Thymus (tissue), 11 donors: ENCODE data around the gene PRKAG3. TPM values are rescaled to one million over a fixed set of nuclear protein-coding genes. Genes with fewer than 3 reads are reported as not detected.
A peak's percentile ranks its signal among the peaks of the same experiment; 100 is the strongest.

Experiments
- DNase-seq, 9 donors: peaks; one replicate each; pipeline ENCODE4 v3.0.0-alpha.2; 2013; ENCODE audit warnings: low spot score in 9 of 9, low read depth in 6 of 9, missing footprints in 1 of 9
- H3K27ac ChIP-seq, 2 donors: one replicate each; pipeline ENCODE4 v1.5.1; 2013; ENCODE audit warnings: control low read depth in 1 of 2, low read depth in 1 of 2, low read length in 1 of 2, mild to moderate bottlenecking in 1 of 2, moderate library complexity in 1 of 2
- H3K27me3 ChIP-seq, 2 donors: one replicate each; pipeline ENCODE4 v1.5.1; 2013; ENCODE audit warnings: low read length in 1 of 2; ENCODE audit not compliant: control insufficient read depth in 2 of 2, insufficient read depth in 1 of 2
- H3K36me3 ChIP-seq, 2 donors: one replicate each; pipeline ENCODE4 v1.5.1; 2013; ENCODE audit warnings: low read length in 1 of 2, mild to moderate bottlenecking in 1 of 2, moderate library complexity in 1 of 2; ENCODE audit not compliant: control insufficient read depth in 2 of 2, insufficient read depth in 2 of 2
- H3K4me1 ChIP-seq, 2 donors: one replicate each; pipeline ENCODE4 v1.5.1; 2013; ENCODE audit warnings: low read length in 2 of 2; ENCODE audit not compliant: control insufficient read depth in 2 of 2, insufficient read depth in 2 of 2
- H3K4me3 ChIP-seq, 2 donors: one replicate each; pipeline ENCODE4 v1.5.1; 2013; ENCODE audit warnings: low read length in 2 of 2, control low read depth in 1 of 2, mild to moderate bottlenecking in 1 of 2
- H3K9me3 ChIP-seq, 2 donors: one replicate each; pipeline ENCODE4 v1.5.1; 2013; ENCODE audit warnings: low read length in 1 of 2, mild to moderate bottlenecking in 1 of 2; ENCODE audit not compliant: control insufficient read depth in 2 of 2, insufficient read depth in 1 of 2
- WGBS: extraction: QIAGEN DNeasy Blood & Tissue Kit; methylation state at CpG from one replicate; pipeline ENCODE4 v1.1.7; 2013; 5-methylcytosine and 5-hydroxymethylcytosine counted together
- polyA plus RNA-seq: library from polyadenylated mRNA; stranded (reverse); fragments of 200-250 nt; gene quantifications from one replicate; pipeline ENCODE4 v1.2.3, GENCODE V29; 2013
- total RNA-seq: library from RNA; stranded (reverse); fragments of 120-200 nt; gene quantifications from one replicate; pipeline ENCODE4 v1.2.4, GENCODE V29; 2013
- donor health status: healthy.

The PRKAG3 gene
- total and polyA plus RNA-seq, 2 donors: 0.07 TPM; not detected in 1

DNA sequence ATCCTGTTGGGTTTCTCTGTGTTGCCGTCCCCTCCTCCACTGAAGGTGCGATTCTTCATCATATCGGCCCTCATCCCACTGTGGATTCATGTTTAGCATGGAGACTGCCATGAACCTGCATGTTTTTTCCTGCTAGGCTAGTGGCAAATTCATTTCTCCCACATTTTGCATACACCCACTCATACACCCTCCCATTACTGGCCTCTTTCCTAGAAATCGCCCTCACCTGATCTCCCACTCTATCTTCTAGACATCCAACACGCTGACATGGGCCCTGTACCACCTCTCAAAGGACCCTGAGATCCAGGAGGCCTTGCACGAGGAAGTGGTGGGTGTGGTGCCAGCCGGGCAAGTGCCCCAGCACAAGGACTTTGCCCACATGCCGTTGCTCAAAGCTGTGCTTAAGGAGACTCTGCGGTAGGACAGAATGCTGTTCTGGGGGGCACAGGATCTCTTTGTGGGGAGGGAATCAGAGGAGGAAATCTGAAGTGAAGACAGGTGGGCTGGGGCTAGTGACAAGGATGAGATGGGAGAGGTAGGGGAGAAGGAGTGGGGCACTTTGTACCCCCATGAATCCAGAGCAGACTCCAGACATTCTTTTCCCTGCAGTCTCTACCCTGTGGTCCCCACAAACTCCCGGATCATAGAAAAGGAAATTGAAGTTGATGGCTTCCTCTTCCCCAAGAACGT is 17.7 kb downstream of the PRKAG3 start:
- Histone ChIP-seq H3K4me3 (no peak overlapping the region), H3K9me3 (no peaks in the 10 kb centered on the region), H3K36me3 (no peaks in the 10 kb centered on the region), H3K27me3 (peaks cover 0 to 7% of the 10 kb centered on the region in 2 donors), H3K4me1 (no peaks in the 10 kb centered on the region), H3K27ac (no peak overlapping the region)
- DNase-seq: no peak
- 71% methylated on average over 11 of the region's 11 CpGs for WGBS

DNA sequence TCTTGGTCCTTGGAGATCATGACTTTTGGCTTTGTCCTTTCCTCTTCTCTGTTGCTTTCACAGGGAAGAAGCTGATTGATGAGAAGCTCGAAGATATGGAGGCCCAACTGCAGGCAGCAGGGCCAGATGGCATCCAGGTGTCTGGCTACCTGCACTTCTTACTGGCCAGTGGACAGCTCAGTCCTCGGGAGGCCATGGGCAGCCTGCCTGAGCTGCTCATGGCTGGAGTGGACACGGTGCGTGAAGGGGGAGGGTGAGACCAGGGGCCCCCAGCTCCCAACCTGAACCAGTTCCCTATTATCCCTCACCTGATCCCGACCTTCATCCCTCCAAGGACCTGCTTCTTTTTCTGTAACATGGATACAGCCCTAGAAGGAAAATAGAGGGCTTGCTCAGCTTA is 18.7 kb downstream of the PRKAG3 start:
- H3K9me3 ChIP-seq: no peaks in the 10 kb centered on the region
- H3K27ac ChIP-seq: no peak overlapping the region
- no peaks in the 10 kb centered on the region for H3K36me3 ChIP-seq
- H3K27me3 ChIP-seq: peaks cover 0 to 7% of the 10 kb centered on the region in 2 donors
- 87% methylated on average over 5 of the region's 5 CpGs for WGBS
- H3K4me3 ChIP-seq: no peak overlapping the region
- DNase-seq: no peak
- no peaks in the 10 kb centered on the region for H3K4me1 ChIP-seq

DNA sequence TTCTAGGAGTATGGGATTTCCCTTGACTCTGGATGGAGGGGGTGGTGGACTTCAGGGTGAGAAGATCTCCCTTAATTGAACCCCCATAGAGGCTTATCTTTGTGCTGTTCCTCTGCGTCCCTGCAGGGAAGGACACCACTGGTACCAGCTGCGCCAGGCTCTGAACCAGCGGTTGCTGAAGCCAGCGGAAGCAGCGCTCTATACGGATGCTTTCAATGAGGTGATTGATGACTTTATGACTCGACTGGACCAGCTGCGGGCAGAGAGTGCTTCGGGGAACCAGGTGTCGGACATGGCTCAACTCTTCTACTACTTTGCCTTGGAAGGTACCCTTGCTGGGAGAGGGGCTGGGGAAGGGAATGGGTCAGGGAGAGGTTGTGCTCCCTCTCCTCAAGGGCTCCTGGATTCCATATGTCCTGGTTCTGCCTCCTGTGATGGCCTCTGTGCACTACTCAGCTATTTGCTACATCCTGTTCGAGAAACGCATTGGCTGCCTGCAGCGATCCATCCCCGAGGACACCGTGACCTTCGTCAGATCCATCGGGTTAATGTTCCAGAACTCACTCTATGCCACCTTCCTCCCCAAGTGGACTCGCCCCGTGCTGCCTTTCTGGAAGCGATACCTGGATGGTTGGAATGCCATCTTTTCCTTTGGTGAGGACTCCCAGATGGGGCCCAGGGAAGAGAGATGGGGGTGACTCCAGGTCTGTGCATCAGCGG is 19.3 kb downstream of the PRKAG3 start:
- no peaks in the 10 kb centered on the region for H3K9me3 ChIP-seq
- no peak for DNase-seq
- no peaks in the 10 kb centered on the region for H3K4me1 ChIP-seq
- no peak overlapping the region for H3K27ac ChIP-seq
- no peaks in the 10 kb centered on the region for H3K36me3 ChIP-seq
- no peak overlapping the region for H3K4me3 ChIP-seq
- WGBS: 96% methylated on average over 21 of the region's 21 CpGs
- H3K27me3 ChIP-seq: peaks cover 0 to 5% of the 10 kb centered on the region in 2 donors

DNA sequence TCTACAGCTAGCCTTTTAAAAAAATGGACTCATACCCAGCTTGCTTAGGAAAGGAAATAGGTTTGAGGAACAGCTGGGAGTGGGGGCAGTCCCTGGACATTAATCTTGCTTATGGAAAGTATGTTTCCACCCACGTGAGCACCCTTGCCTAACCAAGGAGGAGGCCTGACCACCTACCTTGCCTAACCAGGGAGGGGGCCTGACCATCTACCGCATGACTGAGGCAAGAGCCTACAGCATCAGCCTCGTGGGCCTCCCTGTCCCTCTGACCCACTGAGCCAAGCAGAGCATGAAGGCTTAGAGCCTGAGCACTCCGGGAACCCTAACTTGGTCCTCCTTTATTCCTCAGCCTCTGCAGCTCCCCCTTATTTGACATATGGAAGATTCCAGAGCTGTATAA is 20.2 kb downstream of the PRKAG3 start:
- Histone ChIP-seq H3K27ac (no peak overlapping the region), H3K36me3 (no peaks in the 10 kb centered on the region), H3K4me1 (no peaks in the 10 kb centered on the region), H3K4me3 (no peak overlapping the region), H3K27me3 (peaks cover 0 to 6% of the 10 kb centered on the region in 2 donors), H3K9me3 (no peaks in the 10 kb centered on the region)
- WGBS: 72% methylated on average over 4 of the region's 4 CpGs
- DNase-seq: no peak

DNA sequence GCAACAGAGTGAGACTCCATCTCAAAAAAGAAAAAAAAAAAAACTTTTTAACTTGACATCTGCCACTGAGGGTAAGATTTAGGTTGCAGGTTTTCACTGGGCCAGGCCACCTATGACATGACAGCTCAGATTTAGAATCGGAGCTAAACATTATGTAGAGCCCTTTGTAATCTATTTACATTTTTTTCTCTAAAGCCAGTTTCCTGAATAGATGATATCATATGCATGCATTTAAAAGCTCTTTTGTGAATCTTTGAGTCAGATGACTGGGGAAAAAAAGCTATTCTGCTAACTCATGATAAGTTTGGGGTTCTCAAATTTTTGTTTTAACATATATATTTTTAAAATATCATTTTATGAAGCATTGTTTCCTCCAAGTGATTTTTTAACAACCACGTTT is 21.3 kb downstream of the PRKAG3 start:
- 62% methylated on average over 2 of the region's 2 CpGs for WGBS
- no peaks in the 10 kb centered on the region for H3K9me3 ChIP-seq
- DNase-seq: no peak
- H3K4me1 ChIP-seq: no peaks in the 10 kb centered on the region
- no peak overlapping the region for H3K27ac ChIP-seq
- peaks cover 0 to 12% of the 10 kb centered on the region in 2 donors for H3K27me3 ChIP-seq
- no peak overlapping the region for H3K4me3 ChIP-seq
- H3K36me3 ChIP-seq: no peaks in the 10 kb centered on the region

DNA sequence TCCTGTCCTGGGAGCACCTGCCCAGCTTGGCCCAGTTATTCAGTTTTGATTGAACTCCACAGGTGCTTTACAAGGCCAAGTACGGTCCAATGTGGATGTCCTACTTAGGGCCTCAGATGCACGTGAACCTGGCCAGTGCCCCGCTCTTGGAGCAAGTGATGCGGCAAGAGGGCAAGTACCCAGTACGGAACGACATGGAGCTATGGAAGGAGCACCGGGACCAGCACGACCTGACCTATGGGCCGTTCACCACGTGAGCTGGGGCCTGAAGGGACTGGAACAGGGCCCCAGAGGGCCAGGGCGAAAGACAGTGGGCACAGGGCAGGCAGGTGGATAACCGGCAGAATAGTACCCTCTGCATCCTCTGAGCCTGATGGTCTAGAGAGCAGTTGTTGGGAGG is 22.1 kb downstream of the PRKAG3 start:
- Histone ChIP-seq H3K4me3 (no peak overlapping the region), H3K27ac (no peak overlapping the region), H3K4me1 (no peaks in the 10 kb centered on the region), H3K36me3 (no peaks in the 10 kb centered on the region), H3K27me3 (peaks cover 0 to 11% of the 10 kb centered on the region in 2 donors), H3K9me3 (peaks cover 0 to 2% of the 10 kb centered on the region in 2 donors)
- WGBS: 91% methylated on average over 12 of the region's 12 CpGs
- DNase-seq: no peak

DNA sequence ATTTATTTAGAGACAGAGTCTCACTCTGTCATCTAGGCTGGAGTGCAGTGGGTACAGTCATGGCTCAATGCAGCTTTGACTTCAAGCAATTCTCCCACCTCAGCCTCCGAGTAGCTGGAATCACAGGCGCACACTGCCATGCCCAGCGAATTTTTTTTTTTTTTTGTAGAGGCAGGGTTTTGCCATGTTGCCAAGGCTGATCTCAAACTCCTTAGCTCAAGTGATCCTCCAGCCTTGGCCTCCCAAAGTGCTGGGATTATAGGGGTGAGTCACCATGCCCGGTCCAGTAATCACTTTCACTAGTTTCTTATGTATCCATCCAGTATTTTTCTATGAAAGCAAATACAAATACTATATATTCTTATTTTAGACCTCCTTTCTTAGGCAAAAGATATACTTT is 24.0 kb downstream of the PRKAG3 start:
- no peak for DNase-seq
- no peak overlapping the region for H3K4me3 ChIP-seq
- peaks cover 0 to 2% of the 10 kb centered on the region in 2 donors for H3K9me3 ChIP-seq
- H3K27ac ChIP-seq: no peak overlapping the region
- H3K4me1 ChIP-seq: no peaks in the 10 kb centered on the region
- peaks cover 0 to 12% of the 10 kb centered on the region in 2 donors for H3K27me3 ChIP-seq
- no peaks in the 10 kb centered on the region for H3K36me3 ChIP-seq
- WGBS: 94% methylated on average over 4 of the region's 4 CpGs

DNA sequence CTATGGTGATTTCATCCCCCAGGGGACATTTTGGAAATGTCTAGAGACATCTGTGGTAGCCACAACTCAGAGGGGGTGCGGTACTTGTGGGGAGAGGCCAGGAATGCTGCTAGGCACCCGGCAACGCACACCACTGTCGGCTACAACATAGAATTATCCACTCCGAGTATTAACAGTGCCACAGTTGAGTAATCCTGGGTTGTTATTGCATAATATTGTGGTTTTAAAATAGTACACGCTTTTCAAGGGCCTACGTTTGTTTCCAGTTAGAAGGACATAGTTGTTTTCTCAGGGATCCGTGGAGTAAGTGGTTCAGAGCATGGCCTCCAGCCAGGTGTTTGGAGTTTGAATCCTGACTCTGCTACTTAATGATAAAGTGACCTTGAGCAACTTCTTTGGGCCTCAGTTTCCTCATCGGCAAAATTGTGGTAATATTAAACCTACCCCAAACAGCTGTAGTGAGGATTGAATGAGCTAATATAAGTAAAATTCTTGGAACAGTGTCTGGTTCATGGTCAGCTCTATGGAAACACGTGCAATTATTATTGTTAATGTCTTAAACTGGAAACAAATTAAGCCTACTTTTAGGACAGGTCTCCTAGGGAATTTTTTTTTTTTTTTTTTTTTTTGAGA is 25.1 kb downstream of the PRKAG3 start:
- Histone ChIP-seq H3K27ac (peak overlapping the region; percentile 72 to 81), H3K27me3 (peaks cover 0 to 16% of the 10 kb centered on the region in 2 donors), H3K9me3 (peaks cover 0 to 2% of the 10 kb centered on the region in 2 donors), H3K36me3 (no peaks in the 10 kb centered on the region), H3K4me3 (no peak overlapping the region), H3K4me1 (no peaks in the 10 kb centered on the region)
- 38% methylated on average over 10 of the region's 10 CpGs for WGBS
- peak in 1 of 9 donors; percentile 20 for DNase-seq

DNA sequence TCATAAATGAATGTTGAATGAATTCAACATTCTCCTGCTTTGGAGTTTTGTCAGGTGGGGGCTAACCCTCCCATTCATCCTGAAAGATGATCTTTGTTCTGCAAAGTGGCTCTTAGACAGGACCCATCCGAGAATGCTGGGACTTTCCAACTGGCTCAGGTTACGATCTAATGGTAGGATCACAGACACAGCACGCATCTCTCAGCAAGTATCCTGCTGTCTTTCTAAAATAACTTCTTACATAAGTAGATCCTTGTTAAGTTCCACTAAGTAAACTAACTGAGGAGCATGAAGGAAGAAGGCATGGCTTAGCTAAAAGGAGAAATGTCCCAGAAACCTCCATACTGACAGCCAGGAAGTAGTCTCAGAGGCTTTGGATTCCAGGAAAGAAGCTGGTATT is 26.0 kb downstream of the PRKAG3 start:
- H3K4me3 ChIP-seq: no peak overlapping the region
- peaks cover 0 to 16% of the 10 kb centered on the region in 2 donors for H3K27me3 ChIP-seq
- no peaks in the 10 kb centered on the region for H3K4me1 ChIP-seq
- 91% methylated on average over 3 of the region's 3 CpGs for WGBS
- no peaks in the 10 kb centered on the region for H3K36me3 ChIP-seq
- peak overlapping the region; percentile 37 to 72 for H3K27ac ChIP-seq
- H3K9me3 ChIP-seq: peaks cover 0 to 2% of the 10 kb centered on the region in 2 donors
- DNase-seq: peak in 1 of 9 donors; percentile 22
